ENCODE results near the gene YTHDC1. TPM values are rescaled to one million over a fixed set of nuclear protein-coding genes. Genes with fewer than 3 reads are reported as not detected.

YTHDC1 gene
- total RNA-seq, 2 experiments from 2014 or later, result 88.7 to 90.3 TPM

DNA sequence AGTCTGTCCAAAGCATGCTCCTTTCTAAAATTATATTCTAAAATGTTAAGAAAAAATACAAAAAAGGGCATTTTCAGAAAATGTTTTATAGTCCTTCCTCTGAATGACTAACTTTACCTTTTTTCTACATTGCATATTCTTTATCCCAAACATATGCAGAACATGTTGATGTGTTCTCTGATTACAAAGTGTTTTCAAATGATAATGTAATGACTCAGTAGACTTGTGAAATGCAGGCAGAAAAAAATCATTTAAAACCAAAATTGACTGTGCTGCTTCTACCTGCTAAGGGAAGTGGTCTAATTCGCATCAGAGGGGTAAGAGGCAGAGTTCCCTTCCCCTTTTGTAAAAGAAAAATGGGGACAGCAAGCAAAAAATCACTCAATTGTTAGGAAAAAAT, 22.7 kb upstream of the YTHDC1 start:
- H3K4me1 Mint-ChIP-seq, result peaks cover 37% of the 10 kb centered on the region
- H3K9me3 Mint-ChIP-seq, result no peaks in the 10 kb centered on the region
- ChIA-PET POLR2A (no interaction called here), CTCF (no interaction called here)
- H3K36me3 Mint-ChIP-seq (ENCODE audit: low read depth), result peaks cover 1% of the 10 kb centered on the region
- H3K4me3 Mint-ChIP-seq, result no peak overlapping the region
- DNase-seq, result no peak
- H3K27ac Mint-ChIP-seq, result no peak overlapping the region
- peaks cover 10% of the 10 kb centered on the region for H3K27me3 Mint-ChIP-seq

DNA sequence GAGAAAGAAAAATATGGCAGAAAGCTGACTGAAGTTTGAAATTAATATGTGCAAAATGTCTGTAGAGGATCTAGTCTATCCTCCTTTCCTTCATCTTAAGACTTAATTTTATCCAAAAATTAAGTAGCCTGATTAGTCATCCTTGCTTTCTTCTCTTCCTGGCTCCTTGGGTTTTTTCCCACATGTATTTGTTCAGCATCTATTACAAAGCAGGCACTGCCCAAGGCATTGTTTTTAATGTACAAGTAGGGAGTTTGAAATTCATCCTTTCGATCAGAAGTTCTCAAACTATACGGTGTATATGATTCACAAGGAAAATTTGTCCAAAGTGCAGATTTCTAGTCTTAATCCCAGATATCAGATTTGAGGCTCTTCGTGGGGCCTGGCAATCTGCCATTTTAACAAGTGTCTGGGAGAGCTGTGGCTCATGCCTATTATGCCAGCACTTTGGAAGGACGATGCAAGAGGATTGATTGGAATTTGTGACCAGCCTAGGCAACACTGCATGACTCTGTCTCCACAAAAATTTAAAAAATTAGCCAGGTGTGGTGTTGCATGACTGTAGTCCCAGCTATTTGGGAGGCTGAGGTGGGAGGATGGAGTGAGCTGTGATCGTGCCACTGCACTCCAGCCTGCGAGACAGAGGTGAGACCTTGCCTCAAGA, 19.4 kb upstream of the YTHDC1 start:
- H3K27me3 Mint-ChIP-seq, result peaks cover 4% of the 10 kb centered on the region
- CTCF ChIA-PET, result no interaction called here
- POLR2A ChIA-PET, result no interaction called here
- H3K36me3 Mint-ChIP-seq (ENCODE audit: low read depth), result peaks cover 4% of the 10 kb centered on the region
- no peak overlapping the region for H3K4me3 Mint-ChIP-seq
- no peaks in the 10 kb centered on the region for H3K9me3 Mint-ChIP-seq
- no peak for DNase-seq
- peaks cover 26% of the 10 kb centered on the region for H3K4me1 Mint-ChIP-seq
- no peak overlapping the region for H3K27ac Mint-ChIP-seq

DNA sequence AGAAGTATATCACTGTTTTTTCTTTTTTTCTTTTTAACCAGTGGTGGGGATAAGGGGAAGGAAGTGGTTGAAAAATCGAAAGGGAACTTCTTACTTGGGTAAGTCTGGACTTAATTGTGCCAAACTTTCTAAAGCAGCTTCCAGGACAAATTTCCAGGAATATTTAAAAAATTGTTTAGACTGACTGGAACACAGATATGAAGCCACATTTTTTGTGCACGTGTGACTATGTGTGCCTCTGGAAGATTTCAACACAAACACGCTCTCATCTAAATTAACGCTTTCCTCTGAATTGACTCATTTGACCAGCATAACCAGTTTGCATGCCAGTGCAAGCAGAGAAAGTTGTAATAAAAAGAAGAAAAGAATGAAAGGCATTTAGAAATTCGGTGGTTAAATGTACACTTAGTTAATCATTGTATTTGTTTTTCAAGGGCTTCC, 18.8 kb upstream of the YTHDC1 start:
- Mint-ChIP-seq H3K4me3 (no peak overlapping the region), H3K27me3 (peaks cover 10% of the 10 kb centered on the region), H3K36me3 (ENCODE audit: low read depth) (peaks cover 4% of the 10 kb centered on the region), H3K27ac (no peak overlapping the region), H3K9me3 (no peaks in the 10 kb centered on the region), H3K4me1 (peaks cover 26% of the 10 kb centered on the region)
- ChIA-PET CTCF (interaction anchor here (0.6 kb wide), 1 partner anchor 97 kb away, joined by 3 read pairs; no protein-coding TSS in a partner anchor), POLR2A (no interaction called here)
- no peak for DNase-seq

DNA sequence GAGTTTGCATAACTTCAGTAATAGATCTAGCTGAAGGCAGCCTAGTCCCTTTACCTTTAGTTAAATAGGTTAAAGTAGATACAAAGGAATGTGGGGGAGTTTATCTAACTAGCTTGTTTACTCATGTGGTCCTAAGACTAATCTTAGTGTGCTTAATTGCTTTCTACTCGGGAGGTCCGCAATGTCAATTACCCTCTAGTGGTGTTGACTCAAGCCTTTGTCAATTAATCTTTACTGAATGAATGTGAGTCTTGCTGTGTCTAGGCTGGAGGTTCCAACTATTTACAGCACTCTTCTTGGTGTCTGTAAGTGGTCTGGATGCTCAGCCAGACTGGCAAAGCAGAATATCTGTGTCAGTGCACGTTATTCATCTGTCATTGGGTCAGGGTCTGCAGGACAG, 17.9 kb upstream of the YTHDC1 start:
- no peaks in the 10 kb centered on the region for H3K9me3 Mint-ChIP-seq
- ChIA-PET CTCF (interaction anchor here (0.6 to 1.3 kb wide), 2 partner anchors 9 to 96 kb away, joined by 3 to 4 read pairs; no protein-coding TSS in a partner anchor), POLR2A (no interaction called here)
- H3K4me3 Mint-ChIP-seq, result no peak overlapping the region
- peaks cover 11% of the 10 kb centered on the region for H3K27me3 Mint-ChIP-seq
- H3K4me1 Mint-ChIP-seq, result peaks cover 18% of the 10 kb centered on the region
- peaks cover 3% of the 10 kb centered on the region for H3K36me3 Mint-ChIP-seq (ENCODE audit: low read depth)
- DNase-seq, result no peak
- H3K27ac Mint-ChIP-seq, result no peak overlapping the region

DNA sequence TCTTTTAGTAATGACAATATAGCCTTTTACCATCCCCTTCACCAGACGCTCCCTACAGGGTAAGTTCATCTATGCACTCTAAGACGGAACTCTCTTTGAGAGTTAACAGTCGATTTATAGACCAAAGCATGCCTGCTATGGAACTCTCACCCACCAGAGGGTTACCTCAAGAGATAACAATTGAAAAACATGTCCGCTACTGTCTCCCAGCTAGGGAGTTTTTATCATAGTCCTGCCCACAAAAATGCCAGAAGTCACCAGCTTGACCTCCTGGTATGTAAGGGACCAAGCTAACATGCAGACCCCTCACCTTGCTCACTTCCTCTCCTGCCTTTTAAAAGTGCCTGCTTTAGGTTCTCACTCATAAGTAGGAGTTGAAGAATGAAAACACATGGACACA, 16.7 kb upstream of the YTHDC1 start:
- Mint-ChIP-seq H3K27ac (no peak overlapping the region), H3K36me3 (ENCODE audit: low read depth) (peaks cover 3% of the 10 kb centered on the region), H3K9me3 (no peaks in the 10 kb centered on the region), H3K4me1 (peaks cover 14% of the 10 kb centered on the region), H3K27me3 (peaks cover 11% of the 10 kb centered on the region), H3K4me3 (no peak overlapping the region)
- ChIA-PET POLR2A (no interaction called here), CTCF (no interaction called here)
- DNase-seq, result no peak

DNA sequence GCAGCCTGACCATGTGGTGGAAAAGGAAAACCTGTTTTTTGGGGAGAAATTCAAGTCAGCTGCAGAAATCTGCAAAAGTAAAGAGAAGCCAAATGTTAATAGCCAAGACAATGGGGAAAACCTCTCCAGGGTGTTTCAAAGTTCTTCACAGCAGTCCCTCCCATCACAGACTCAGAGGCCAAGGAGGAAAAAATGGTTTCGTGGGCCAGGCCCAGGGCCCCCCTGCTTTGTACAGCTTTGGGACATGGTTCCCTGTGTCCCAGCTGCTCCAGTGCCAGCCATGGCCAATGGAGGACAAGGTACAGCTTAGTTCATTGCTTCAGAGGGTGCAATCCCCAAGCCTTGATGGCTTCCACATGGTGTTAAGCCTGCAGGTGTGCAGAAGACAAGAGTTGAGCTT, 15.2 kb upstream of the YTHDC1 start:
- Mint-ChIP-seq H3K4me1 (peaks cover 15% of the 10 kb centered on the region), H3K4me3 (no peak overlapping the region), H3K9me3 (no peaks in the 10 kb centered on the region), H3K27ac (no peak overlapping the region), H3K27me3 (peaks cover 11% of the 10 kb centered on the region), H3K36me3 (ENCODE audit: low read depth) (peaks cover 3% of the 10 kb centered on the region)
- CTCF ChIA-PET, result no interaction called here
- POLR2A ChIA-PET, result no interaction called here
- no peak for DNase-seq

DNA sequence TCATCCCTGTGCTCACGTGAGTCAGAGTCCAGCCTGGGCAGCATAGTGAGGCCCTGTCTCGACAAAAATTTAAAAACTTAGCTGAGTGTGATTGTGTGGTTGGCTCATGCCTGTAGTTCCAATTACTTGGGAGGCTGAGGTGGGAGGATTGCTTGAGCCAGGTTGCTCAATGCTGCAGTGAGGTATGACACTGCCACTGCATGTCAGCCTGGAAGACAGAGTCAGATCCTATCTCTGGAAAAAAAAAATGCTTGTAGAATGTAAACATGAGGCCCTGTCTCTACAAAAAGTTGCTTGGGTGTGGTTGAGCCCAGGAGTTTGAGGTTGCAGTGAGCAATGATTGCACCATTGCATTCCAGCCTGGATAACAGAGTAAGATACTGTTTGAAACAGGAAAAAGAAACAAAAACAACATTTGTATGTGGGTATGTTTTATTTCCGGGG, 11.3 kb upstream of the YTHDC1 start:
- no peak overlapping the region for H3K4me3 Mint-ChIP-seq
- no peak overlapping the region for H3K27ac Mint-ChIP-seq
- DNase-seq, result no peak
- H3K4me1 Mint-ChIP-seq, result peaks cover 14% of the 10 kb centered on the region
- peaks cover 15% of the 10 kb centered on the region for H3K27me3 Mint-ChIP-seq
- peaks cover 2% of the 10 kb centered on the region for H3K9me3 Mint-ChIP-seq
- no peaks in the 10 kb centered on the region for H3K36me3 Mint-ChIP-seq (ENCODE audit: low read depth)
- CTCF ChIA-PET, result interaction anchor here (1.1 kb wide), 1 partner anchor 12 kb away, joined by 5 read pairs; the partner anchor contains the start of gene YTHDC1
- POLR2A ChIA-PET, result no interaction called here

DNA sequence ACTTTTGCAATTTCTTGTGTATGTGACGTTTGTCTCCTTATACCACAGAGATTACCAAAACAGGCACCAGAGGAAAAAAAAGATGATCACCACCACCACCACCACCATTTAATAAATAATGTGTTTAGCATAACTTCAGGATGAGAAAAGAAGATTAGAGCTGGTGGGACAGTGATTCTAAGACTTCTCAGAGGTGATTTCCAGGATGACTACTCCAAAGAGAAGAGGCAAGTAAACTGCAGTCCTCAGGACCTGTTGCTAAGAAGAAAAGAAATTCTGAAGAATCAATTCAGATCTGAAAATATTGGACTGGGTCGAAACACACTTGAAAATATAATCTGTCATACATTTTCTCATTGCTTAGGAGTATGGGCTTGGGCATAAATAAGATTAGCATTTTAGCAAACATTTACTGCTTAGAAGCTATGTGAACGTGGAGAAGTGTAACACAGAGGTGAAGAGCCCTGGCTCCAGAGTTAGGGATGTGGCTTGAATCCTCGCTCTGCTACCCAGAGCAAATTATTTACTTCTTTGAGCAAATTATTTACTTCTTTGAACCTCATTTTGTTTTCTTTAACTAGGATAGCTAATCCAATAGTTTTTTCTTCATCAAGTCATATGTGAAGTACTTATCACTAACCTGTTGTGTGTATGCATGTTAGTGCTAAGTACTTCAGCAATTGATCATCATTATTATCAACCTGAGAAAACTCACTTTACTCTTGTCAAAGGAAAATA, 10.5 kb upstream of the YTHDC1 start:
- H3K4me3 Mint-ChIP-seq, result no peak overlapping the region
- peaks cover 19% of the 10 kb centered on the region for H3K27me3 Mint-ChIP-seq
- H3K9me3 Mint-ChIP-seq, result peaks cover 2% of the 10 kb centered on the region
- H3K4me1 Mint-ChIP-seq, result peaks cover 14% of the 10 kb centered on the region
- no peaks in the 10 kb centered on the region for H3K36me3 Mint-ChIP-seq (ENCODE audit: low read depth)
- no peak for DNase-seq
- ChIA-PET CTCF (interaction anchor here (1.5 kb wide), 1 partner anchor 29 kb away, joined by 3 read pairs; no protein-coding TSS in a partner anchor), POLR2A (no interaction called here)
- H3K27ac Mint-ChIP-seq, result peak overlapping the region; percentile 85

DNA sequence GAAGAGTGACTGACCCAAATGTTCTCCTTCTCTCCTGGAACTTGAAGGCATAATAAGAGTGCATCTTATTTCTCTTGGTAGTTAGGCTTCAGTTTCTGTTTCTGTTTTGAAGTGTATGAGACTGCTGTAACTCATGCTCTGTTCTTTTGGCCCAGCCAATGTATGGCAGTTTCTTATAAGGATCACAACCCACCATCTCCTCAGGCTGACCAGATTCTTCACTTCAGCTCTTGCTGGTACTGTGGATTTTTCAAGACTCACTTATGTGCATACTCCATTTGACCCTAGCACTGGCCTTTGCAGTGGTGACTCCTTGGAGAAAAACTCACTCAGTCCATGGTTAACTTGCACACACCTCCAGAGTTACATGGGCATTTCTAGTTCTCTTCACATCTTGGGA, 9.6 kb upstream of the YTHDC1 start:
- H3K27ac Mint-ChIP-seq, result peak overlapping the region; percentile 85
- ChIA-PET CTCF (interaction anchor here (1.5 kb wide), 1 partner anchor 28 kb away, joined by 3 read pairs; no protein-coding TSS in a partner anchor), POLR2A (no interaction called here)
- H3K36me3 Mint-ChIP-seq (ENCODE audit: low read depth), result no peaks in the 10 kb centered on the region
- H3K27me3 Mint-ChIP-seq, result peaks cover 25% of the 10 kb centered on the region
- no peak overlapping the region for H3K4me3 Mint-ChIP-seq
- peaks cover 14% of the 10 kb centered on the region for H3K4me1 Mint-ChIP-seq
- H3K9me3 Mint-ChIP-seq, result peaks cover 2% of the 10 kb centered on the region
- peak; percentile 21 for DNase-seq

DNA sequence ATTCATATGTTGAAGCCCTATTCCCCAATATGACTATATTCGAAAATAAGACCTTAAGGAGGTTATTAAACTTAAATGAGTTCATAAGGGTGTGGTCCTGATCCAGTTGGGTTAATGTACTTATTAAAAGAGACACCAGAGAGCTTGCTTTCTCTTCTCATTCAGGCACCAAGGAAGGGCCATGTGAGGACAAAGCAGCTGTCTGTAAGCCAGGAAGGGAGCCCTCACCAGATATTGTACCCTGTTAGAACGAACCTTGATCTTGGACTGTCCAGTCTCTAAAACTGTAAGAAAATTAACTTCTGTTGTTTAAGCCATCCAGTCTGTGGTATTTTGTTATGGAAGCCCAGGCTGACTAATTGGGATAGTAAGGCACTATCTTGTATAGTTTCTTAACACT, 9.1 kb upstream of the YTHDC1 start:
- Mint-ChIP-seq H3K27me3 (peaks cover 22% of the 10 kb centered on the region), H3K4me3 (no peak overlapping the region), H3K36me3 (ENCODE audit: low read depth) (no peaks in the 10 kb centered on the region), H3K27ac (peak overlapping the region; percentile 85), H3K9me3 (peaks cover 2% of the 10 kb centered on the region), H3K4me1 (peaks cover 14% of the 10 kb centered on the region)
- no peak for DNase-seq
- ChIA-PET CTCF (interaction anchor here (1.1 to 1.5 kb wide), 2 partner anchors 28 to 87 kb away, joined by 3 read pairs; no protein-coding TSS in a partner anchor), POLR2A (no interaction called here)

DNA sequence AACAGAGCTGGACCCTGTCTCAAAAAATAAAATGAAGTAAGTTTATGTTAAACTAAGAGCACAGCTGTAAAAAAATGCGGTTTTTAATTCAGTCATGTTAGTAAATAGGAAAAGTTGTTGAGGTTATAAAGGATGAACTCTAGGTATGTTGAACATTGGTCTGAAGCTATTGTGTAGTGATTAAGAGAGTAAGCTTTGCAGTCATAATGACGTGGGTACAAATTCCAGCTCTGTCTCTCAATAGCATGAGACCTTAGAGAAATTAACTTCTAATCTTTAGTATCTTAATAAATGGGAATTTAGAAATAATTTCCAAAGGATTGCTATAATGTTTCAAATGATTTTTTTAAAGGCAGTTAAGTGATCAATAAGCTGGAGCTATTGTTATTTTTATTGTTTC, 2.9 kb upstream of the YTHDC1 start:
- ChIA-PET CTCF (no interaction called here), POLR2A (no interaction called here)
- Mint-ChIP-seq H3K27me3 (peaks cover 20% of the 10 kb centered on the region), H3K4me3 (no peak overlapping the region), H3K27ac (no peak overlapping the region), H3K4me1 (peaks cover 11% of the 10 kb centered on the region), H3K9me3 (no peaks in the 10 kb centered on the region), H3K36me3 (ENCODE audit: low read depth) (peaks cover 3% of the 10 kb centered on the region)
- no peak for DNase-seq

DNA sequence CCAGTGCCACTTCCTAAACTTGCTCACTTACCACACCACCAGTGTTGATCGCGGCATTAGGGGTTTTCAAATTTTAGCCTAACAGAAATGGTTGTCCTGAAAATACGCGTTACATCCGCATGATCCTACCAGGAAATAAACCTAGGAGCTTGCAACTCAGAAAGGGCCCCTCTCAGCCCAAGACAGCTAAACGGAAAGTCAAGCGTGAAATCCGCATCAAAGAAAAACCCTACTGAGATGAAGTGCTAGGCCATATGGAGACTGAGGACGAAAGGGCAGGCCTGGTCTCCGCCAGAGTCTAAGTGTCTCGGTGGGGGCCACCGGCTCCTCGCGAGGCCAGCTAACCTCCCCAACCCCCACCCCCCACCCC, 626 bp downstream of the YTHDC1 start:
- no peaks in the 10 kb centered on the region for H3K9me3 Mint-ChIP-seq
- peak overlapping the region; percentile 100 for H3K27ac Mint-ChIP-seq
- ChIA-PET CTCF (interaction anchor here (1.9 kb wide), 1 partner anchor 12 kb away, joined by 5 read pairs; no protein-coding TSS in a partner anchor), POLR2A (no interaction called here)
- H3K36me3 Mint-ChIP-seq (ENCODE audit: low read depth), result peaks cover 8% of the 10 kb centered on the region
- peak overlapping the region; percentile 94 for H3K4me3 Mint-ChIP-seq
- peak; percentile 34 for DNase-seq
- peaks cover 37% of the 10 kb centered on the region for H3K4me1 Mint-ChIP-seq
- peaks cover 2% of the 10 kb centered on the region for H3K27me3 Mint-ChIP-seq

DNA sequence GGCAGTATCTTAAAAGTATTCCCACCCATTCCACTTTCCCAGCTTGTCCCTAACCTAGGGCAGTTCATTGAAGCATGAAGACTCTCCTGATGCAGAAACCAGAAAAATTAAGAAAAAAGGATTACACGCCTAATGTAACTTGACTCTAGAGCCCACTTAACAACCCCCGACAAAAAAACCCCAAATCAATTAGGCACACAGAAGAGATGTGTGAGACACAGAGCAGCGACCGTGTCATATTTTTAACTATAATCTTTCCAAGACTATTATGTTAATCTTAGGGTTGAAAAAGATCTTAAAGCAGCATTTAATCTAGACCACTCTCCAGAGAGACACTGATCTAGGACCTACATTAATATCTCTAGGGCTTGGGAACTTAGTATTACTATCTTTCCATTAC, 1.3 kb downstream of the YTHDC1 start:
- peaks cover 10% of the 10 kb centered on the region for H3K36me3 Mint-ChIP-seq (ENCODE audit: low read depth)

More for the DNA sequence above, 1.3 kb downstream of the YTHDC1 start:
- CTCF ChIA-PET, result interaction anchor here (1.9 kb wide), 1 partner anchor 13 kb away, joined by 5 read pairs; no protein-coding TSS in a partner anchor
- Mint-ChIP-seq H3K4me3 (peak overlapping the region; percentile 94), H3K9me3 (no peaks in the 10 kb centered on the region), H3K27me3 (no peaks in the 10 kb centered on the region), H3K27ac (peak overlapping the region; percentile 100), H3K4me1 (peaks cover 44% of the 10 kb centered on the region)
- POLR2A ChIA-PET, result no interaction called here
- no peak for DNase-seq
